Thoracic aorta (tissue), 2 donors: ENCODE measurements around the gene PTGFRN. TPM values are rescaled to one million over a fixed set of nuclear protein-coding genes. Genes with fewer than 3 reads are reported as not detected.
A peak's percentile ranks its signal among the peaks of the same experiment; 100 is the strongest.

Experiments used
- ATAC-seq: fragments of 150-250 bp; one replicate; pipeline ENCODE4 v1.8.0; 2017; ENCODE audit warnings: low read depth; ENCODE audit not compliant: insufficient number of reproducible peaks, low FRiP score
- DNase-seq: peaks from one replicate; pipeline ENCODE4 v3.0.0-alpha.2; 2020; ENCODE audit warnings: low spot score
- H3K27ac ChIP-seq, 2 donors: fragments of 200-600 bp; sonication (generic); 1 replicate in 1 of 2; 2 replicates in 1 of 2; pipeline ENCODE4 v1.5.1; 2016; ENCODE audit warnings: mild to moderate bottlenecking in 2 of 2, moderate library complexity in 2 of 2
- H3K27me3 ChIP-seq: fragments of 200-600 bp; sonication (generic); replicated peaks from 2 replicates; pipeline ENCODE4 v1.6.0; 2016; ENCODE audit warnings: mild to moderate bottlenecking; ENCODE audit not compliant: insufficient read depth
- H3K36me3 ChIP-seq: fragments of 200-600 bp; sonication (generic); one replicate; pipeline ENCODE4 v1.5.1; 2016
- H3K4me1 ChIP-seq, 2 donors: fragments of 200-600 bp; sonication (generic); 1 replicate in 1 of 2; 2 replicates in 1 of 2; pipeline versions ENCODE4 v1.5.1 to v1.6.0; 2016; ENCODE audit warnings: low read depth in 2 of 2, mild to moderate bottlenecking in 1 of 2; ENCODE audit not compliant: control insufficient read depth in 1 of 2
- H3K4me3 ChIP-seq: fragments of 200-600 bp; sonication (generic); 2 replicates; pipeline ENCODE4 v1.5.1; 2016; ENCODE audit warnings: mild to moderate bottlenecking
- H3K9me3 ChIP-seq: fragments of 200-600 bp; sonication (generic); 2 replicates; pipeline ENCODE4 v1.5.1; 2016
- CTCF ChIP-seq: fragments of 200-600 bp; sonication (generic); IDR thresholded peaks from one replicate; pipeline ENCODE4 v1.5.1; 2019; ENCODE audit warnings: antibody characterized with exemption
- total RNA-seq, 2 donors: library from RNA; depleted of rRNA; stranded (reverse); fragments of >200 nt; gene quantifications; one replicate each; pipeline versions ENCODE4 v1.1.0 to v1.2.3, GENCODE V29; 2016

Gene PTGFRN
- total RNA-seq, 2 donors from 2014 or later = 24.5 to 32.7 TPM

GRCh38 chr1:116945421-116945820 lies 35.7 kb downstream of the PTGFRN start:
- no peaks in the 10 kb centered on the region for H3K9me3 ChIP-seq
- H3K27me3 ChIP-seq = no peaks in the 10 kb centered on the region
- H3K4me3 ChIP-seq = no peak overlapping the region
- H3K36me3 ChIP-seq = peaks cover 3% of the 10 kb centered on the region
- H3K27ac ChIP-seq = no peak overlapping the region
- ATAC-seq (no peak), DNase-seq (no peak)
- TF ChIP-seq CTCF = no peak
- H3K4me1 ChIP-seq = peaks cover 0 to 30% of the 10 kb centered on the region in 2 donors

GRCh38 chr1:116945996-116946395 lies 36.3 kb downstream of the PTGFRN start:
- DNase-seq = no peak
- H3K36me3 ChIP-seq = peaks cover 3% of the 10 kb centered on the region
- H3K9me3 ChIP-seq = no peaks in the 10 kb centered on the region
- no peaks in the 10 kb centered on the region for H3K27me3 ChIP-seq
- peaks cover 2 to 31% of the 10 kb centered on the region in 2 donors for H3K4me1 ChIP-seq
- TF ChIP-seq CTCF = no peak
- ATAC-seq = no peak
- H3K27ac ChIP-seq = no peak overlapping the region
- H3K4me3 ChIP-seq = no peak overlapping the region

- Histone ChIP-seq H3K9me3 (no peaks in the 10 kb centered on the region), H3K27ac (peak overlapping the region in 1 of 2 donors; percentile 18)
- ATAC-seq = no peak
Observed at GRCh38 chr1:116947092-116947860, 37.6 kb downstream of the PTGFRN start.

GRCh38 chr1:116948046-116948445 lies 38.3 kb downstream of the PTGFRN start:
- ATAC-seq (no peak), DNase-seq (no peak)
- no peak for TF ChIP-seq CTCF
- Histone ChIP-seq H3K27ac (peak overlapping the region in 1 of 2 donors; percentile 18), H3K4me3 (no peak overlapping the region), H3K4me1 (peaks cover 4 to 36% of the 10 kb centered on the region in 2 donors), H3K36me3 (peaks cover 3% of the 10 kb centered on the region), H3K9me3 (no peaks in the 10 kb centered on the region), H3K27me3 (no peaks in the 10 kb centered on the region)

More at GRCh38 chr1:116947092-116947860, 37.6 kb downstream of the PTGFRN start:
- Histone ChIP-seq H3K4me1 (peaks cover 4 to 36% of the 10 kb centered on the region in 2 donors), H3K36me3 (peaks cover 3% of the 10 kb centered on the region), H3K27me3 (no peaks in the 10 kb centered on the region), H3K4me3 (no peak overlapping the region)
- no peak for TF ChIP-seq CTCF
- DNase-seq = no peak

- H3K4me3 ChIP-seq = no peak overlapping the region
- H3K27ac ChIP-seq = no peak overlapping the region
- peaks cover 4 to 36% of the 10 kb centered on the region in 2 donors for H3K4me1 ChIP-seq
- TF ChIP-seq CTCF = no peak
- H3K9me3 ChIP-seq = no peaks in the 10 kb centered on the region
- no peak for DNase-seq
- H3K27me3 ChIP-seq = no peaks in the 10 kb centered on the region
- no peak for ATAC-seq
- H3K36me3 ChIP-seq = peaks cover 3% of the 10 kb centered on the region
Observed at GRCh38 chr1:116948642-116949041, 38.9 kb downstream of the PTGFRN start.
